ENCODE results near the gene NOL9.

Gene NOL9

GRCh38 chr1:6526316-6526715 lies 28.0 kb downstream of the NOL9 start:
- DNase-seq (ENCODE audit: low read depth in 2 of 2, low spot score in 1 of 2): no peak

GRCh38 chr1:6523566-6523965 lies 30.7 kb downstream of the NOL9 start:
- no peak for DNase-seq (ENCODE audit: low read depth in 2 of 2, low spot score in 1 of 2)

GRCh38 chr1:6521536-6521935 lies 32.8 kb downstream of the NOL9 start:
- no peak for DNase-seq (ENCODE audit: low read depth in 2 of 2, low spot score in 1 of 2)

- DNase-seq (ENCODE audit: low read depth in 2 of 2, low spot score in 1 of 2): no peak
Observed at GRCh38 chr1:6519935-6520671, 34.2 kb downstream of the NOL9 start.

- DNase-seq (ENCODE audit: low read depth in 2 of 2, low spot score in 1 of 2): no peak
Observed at GRCh38 chr1:6519491-6519934, 34.8 kb downstream of the NOL9 start.

GRCh38 chr1:6517435-6517851 lies 36.9 kb downstream of the NOL9 start:
- no peak for DNase-seq (ENCODE audit: low read depth in 2 of 2, low spot score in 1 of 2)

- DNase-seq (ENCODE audit: low read depth in 2 of 2, low spot score in 1 of 2): no peak
Observed at GRCh38 chr1:6515771-6516170, 38.5 kb downstream of the NOL9 start.

GRCh38 chr1:6513320-6513801 lies 41.0 kb downstream of the NOL9 start:
- DNase-seq (ENCODE audit: low read depth in 2 of 2, low spot score in 1 of 2): no peak

GRCh38 chr1:6512908-6513280 lies 41.4 kb downstream of the NOL9 start:
- no peak for DNase-seq (ENCODE audit: low read depth in 2 of 2, low spot score in 1 of 2)

GRCh38 chr1:6512245-6512907 lies 41.9 kb downstream of the NOL9 start:
- no peak for DNase-seq (ENCODE audit: low read depth in 2 of 2, low spot score in 1 of 2)

GRCh38 chr1:6511561-6512244 lies 42.6 kb downstream of the NOL9 start:
- no peak for DNase-seq (ENCODE audit: low read depth in 2 of 2, low spot score in 1 of 2)

- no peak for DNase-seq (ENCODE audit: low read depth in 2 of 2, low spot score in 1 of 2)
Observed at GRCh38 chr1:6511056-6511455, 43.3 kb downstream of the NOL9 start.

GRCh38 chr1:6510493-6510892 lies 43.8 kb downstream of the NOL9 start:
- no peak for DNase-seq (ENCODE audit: low read depth in 2 of 2, low spot score in 1 of 2)

- no peak for DNase-seq (ENCODE audit: low read depth in 2 of 2, low spot score in 1 of 2)
Observed at GRCh38 chr1:6509919-6510291, 44.4 kb downstream of the NOL9 start.

- DNase-seq (ENCODE audit: low read depth in 2 of 2, low spot score in 1 of 2): no peak
Observed at GRCh38 chr1:6509220-6509918, 44.9 kb downstream of the NOL9 start.

- DNase-seq (ENCODE audit: low read depth in 2 of 2, low spot score in 1 of 2): no peak
Observed at GRCh38 chr1:6508816-6509189, 45.5 kb downstream of the NOL9 start.

GRCh38 chr1:6508154-6508815 lies 46.0 kb downstream of the NOL9 start:
- no peak for DNase-seq (ENCODE audit: low read depth in 2 of 2, low spot score in 1 of 2)

GRCh38 chr1:6507461-6507911 lies 46.8 kb downstream of the NOL9 start:
- DNase-seq (ENCODE audit: low read depth in 2 of 2, low spot score in 1 of 2): no peak

GRCh38 chr1:6507037-6507428 lies 47.3 kb downstream of the NOL9 start:
- DNase-seq (ENCODE audit: low read depth in 2 of 2, low spot score in 1 of 2): no peak

- DNase-seq (ENCODE audit: low read depth in 2 of 2, low spot score in 1 of 2): no peak
Observed at GRCh38 chr1:6506210-6507036, 47.9 kb downstream of the NOL9 start.
